HepG2 (cell line): ENCODE data around the gene ICAM3. TPM values are rescaled to one million over a fixed set of nuclear protein-coding genes. Genes with fewer than 3 reads are reported as not detected.

Experiments used
- HHEX ChIP-seq: IDR thresholded peaks from 2 replicates; pipeline ENCODE4 v1.6.1; 2016; ENCODE audit warnings: control low read depth
- HIC2 ChIP-seq: sonication (generic); formaldehyde crosslinking; IDR thresholded peaks from 2 replicates; pipeline ENCODE4 v1.9.0; 2022; ENCODE audit warnings: low read depth, missing genetic modification reagents
- MED13 ChIP-seq: sonication (generic); formaldehyde crosslinking; IDR thresholded peaks from 2 replicates; pipeline ENCODE4 v1.5.0; 2020; ENCODE audit warnings: missing genetic modification reagents
- MIER2 ChIP-seq: IDR thresholded peaks from 2 replicates; pipeline ENCODE4 v1.6.1; 2016; ENCODE audit warnings: missing biosample characterization, missing genetic modification reagents
- MTA3 ChIP-seq: sonication (generic); formaldehyde crosslinking; IDR thresholded peaks from 2 replicates; pipeline ENCODE4 v1.4.0; 2020; ENCODE audit warnings: missing genetic modification reagents
- PATZ1 ChIP-seq: sonication (generic); formaldehyde crosslinking; IDR thresholded peaks from 2 replicates; pipeline ENCODE4 v1.4.0; 2020; ENCODE audit warnings: missing genetic modification reagents
- PRPF4 ChIP-seq: fragments of 200-400 bp; formaldehyde crosslinking; IDR thresholded peaks from 2 replicates; pipeline ENCODE4 v1.6.1; 2016; ENCODE audit warnings: low read length, low read depth; ENCODE audit not compliant: poor library complexity, severe bottlenecking
- RNF2 ChIP-seq: fragments of 450-650 bp; conservative IDR thresholded peaks from 2 replicates; pipeline ENCODE4 v1.6.1; 2016; ENCODE audit warnings: low read depth
- SRSF9 ChIP-seq: fragments of 200-400 bp; formaldehyde crosslinking; IDR thresholded peaks from 2 replicates; pipeline ENCODE4 v1.6.1; 2018; ENCODE audit warnings: borderline replicate concordance, mild to moderate bottlenecking, low read depth, low read length; ENCODE audit not compliant: insufficient read depth, poor library complexity, severe bottlenecking
- YY1 ChIP-seq: IDR thresholded peaks from 2 replicates; pipeline ENCODE4 v1.6.1; 2011; ENCODE audit warnings: low read length, low read depth, moderate library complexity, mild to moderate bottlenecking; ENCODE audit not compliant: insufficient read depth, insufficient replicate concordance
- ZBTB38 ChIP-seq: sonication (generic); formaldehyde crosslinking; IDR thresholded peaks from 2 replicates; pipeline ENCODE4 v1.5.1; 2020; ENCODE audit warnings: mild to moderate bottlenecking, missing genetic modification reagents
- ZBTB46 ChIP-seq: sonication (generic); formaldehyde crosslinking; IDR thresholded peaks from 2 replicates; pipeline ENCODE4 v1.4.0; 2020; ENCODE audit warnings: mild to moderate bottlenecking, missing genetic modification reagents, borderline replicate concordance
- ZHX2 ChIP-seq, 2 experiments: sonication (generic) in 1 of 2; formaldehyde crosslinking in 1 of 2; IDR thresholded peaks; 2 replicates each; pipeline versions ENCODE4 v1.6.1 to v1.9.0; 2014 to 2022; ENCODE audit warnings: antibody characterized with exemption in 1 of 2, borderline replicate concordance in 1 of 2, inconsistent platforms in 1 of 2, low read depth in 1 of 2, missing genetic modification reagents in 1 of 2
- ZNF24 ChIP-seq: fragments of 450-650 bp; IDR thresholded peaks from 2 replicates; pipeline ENCODE4 v1.6.1; 2017; ENCODE audit warnings: antibody characterized with exemption, mild to moderate bottlenecking
- ZNF484 ChIP-seq: sonication (generic); formaldehyde crosslinking; IDR thresholded peaks from 2 replicates; pipeline ENCODE4 v1.5.1; 2020; ENCODE audit warnings: mild to moderate bottlenecking, low read depth, missing genetic modification reagents, borderline replicate concordance
- ZNF616 ChIP-seq: sonication (generic); formaldehyde crosslinking; IDR thresholded peaks from 2 replicates; pipeline ENCODE4 v1.5.0; 2020; ENCODE audit warnings: low read depth, mild to moderate bottlenecking, missing genetic modification reagents
- ZNF841 ChIP-seq: sonication (generic); formaldehyde crosslinking; IDR thresholded peaks from 2 replicates; pipeline ENCODE4 v1.8.1; 2023; ENCODE audit warnings: missing genetic modification reagents, borderline replicate concordance
- polyA plus RNA-seq, 8 experiments: library from polyadenylated mRNA; depleted of rRNA in 3 of 8; stranded (reverse) in 7 of 8; unstranded in 1 of 8; fragments of >200 nt; fragmentation: Illumina TruSeq in 4 of 8; extraction: Trizol in 4 of 8; gene quantifications; 2 replicates each; pipeline versions ENCODE4 v1.2.1 to v1.2.3, GENCODE V29; 2011 to 2016; ENCODE audit warnings: low read depth in 4 of 8, missing spikeins in 1 of 8, mixed read lengths in 1 of 8; ENCODE audit not compliant: insufficient read depth in 1 of 8
- total RNA-seq, 5 experiments: library from RNA; depleted of rRNA; stranded (reverse); fragments of >200 nt; fragmentation: Illumina TruSeq; extraction: Trizol; gene quantifications; 2 replicates each; pipeline ENCODE4 v1.2.3, GENCODE V29; 2016; ENCODE audit warnings: low read depth in 1 of 5

Gene ICAM3
- total and polyA plus RNA-seq, 2 of the 13 experiments (the other 11 are each of a cell fraction or from before 2014, with no cell fraction given), result 14.1 to 21.0 TPM

GRCh38 chr19:10289167-10289835 is 50.1 kb downstream of the ICAM3 start (continued):
- TF ChIP-seq SRSF9 (no peak), ZNF841 (CRISPR knock-in tag) (no peak), ZBTB46 (CRISPR knock-in tag) (no peak), HHEX (CRISPR knock-in tag) (no peak), PATZ1 (CRISPR knock-in tag) (peak; percentile 8; the same call in 1 of the 2 replicates), ZNF484 (CRISPR knock-in tag) (no peak), HIC2 (CRISPR knock-in tag) (no peak), YY1 (no peak), MIER2 (CRISPR knock-in tag) (no peak), ZNF616 (CRISPR knock-in tag) (peak; percentile 90), ZBTB38 (peak; percentile 35; the same call in 1 of the 2 replicates), ZNF24 (no peak), PRPF4 (no peak), RNF2 (0 out of 2 replicates have a peak, but pooled peaks have one; percentile 78), MTA3 (CRISPR knock-in tag) (no peak), MED13 (CRISPR knock-in tag) (no peak), ZHX2 (IDR thresholded peaks at IDR 0.05; ENCODE audit: low read depth) (0 out of 2 replicates have a peak, but pooled peaks have one; percentile 5), ZHX2 (CRISPR knock-in tag; IDR thresholded peaks at IDR 0.05; ENCODE audit: borderline replicate concordance) (0 out of 2 replicates have a peak, but pooled peaks have one; percentile 56)
